ENCODE results near the gene NXN.

The NXN gene

GRCh38 chr17:883586-883962, 96.0 kb downstream of the NXN start:
- no peak overlapping the region for H3K4me3 ChIP-seq (ENCODE audit: low read depth, low read length)
- DNase-seq (ENCODE audit: low read depth): no peak
- TF ChIP-seq CTCF (IDR thresholded peaks at IDR 0.05; ENCODE audit: low read depth, low read length, missing control alignments): no peak

- no peak for DNase-seq (ENCODE audit: low read depth)
- no peak for TF ChIP-seq CTCF (IDR thresholded peaks at IDR 0.05; ENCODE audit: low read depth, low read length, missing control alignments)
Observed at GRCh38 chr17:882827-883585, 96.6 kb downstream of the NXN start.

GRCh38 chr17:881778-882177, 97.8 kb downstream of the NXN start:
- H3K4me3 ChIP-seq (ENCODE audit: low read depth, low read length): no peak overlapping the region
- DNase-seq (ENCODE audit: low read depth): no peak
- TF ChIP-seq CTCF (IDR thresholded peaks at IDR 0.05; ENCODE audit: low read depth, low read length, missing control alignments): no peak

More at GRCh38 chr17:882827-883585, 96.6 kb downstream of the NXN start:
- no peak overlapping the region for H3K4me3 ChIP-seq (ENCODE audit: low read depth, low read length)

- no peak for DNase-seq (ENCODE audit: low read depth)
- no peak for TF ChIP-seq CTCF (IDR thresholded peaks at IDR 0.05; ENCODE audit: low read depth, low read length, missing control alignments)
- H3K4me3 ChIP-seq (ENCODE audit: low read depth, low read length): no peak overlapping the region
Observed at GRCh38 chr17:880443-881269, 98.9 kb downstream of the NXN start.

GRCh38 chr17:879546-880442, 99.8 kb downstream of the NXN start:
- peak; percentile 68 for TF ChIP-seq CTCF (IDR thresholded peaks at IDR 0.05; ENCODE audit: low read depth, low read length, missing control alignments)
- no peak overlapping the region for H3K4me3 ChIP-seq (ENCODE audit: low read depth, low read length)
- peak; percentile 30 for DNase-seq (ENCODE audit: low read depth)

- DNase-seq (ENCODE audit: low read depth): no peak
- no peak for TF ChIP-seq CTCF (IDR thresholded peaks at IDR 0.05; ENCODE audit: low read depth, low read length, missing control alignments)
- H3K4me3 ChIP-seq (ENCODE audit: low read depth, low read length): no peak overlapping the region
Observed at GRCh38 chr17:877630-878029, 101.9 kb downstream of the NXN start.

All from GM12864 (cell line).